GM06990 (cell line): ENCODE measurements around the gene DPY30.

Source experiments
- DNase-seq: peaks from one replicate; pipeline ENCODE4 v3.0.0-alpha.2; 2011; ENCODE audit not compliant: insufficient read length; ENCODE audit errors: extremely low read depth
- H3K27me3 ChIP-seq: replicated peaks from 2 replicates; pipeline ENCODE4 v1.6.0; 2011; ENCODE audit warnings: low read length; ENCODE audit not compliant: control insufficient read depth, insufficient read depth
- H3K36me3 ChIP-seq: 2 replicates; pipeline ENCODE4 v1.5.1; 2011; ENCODE audit warnings: low read length; ENCODE audit not compliant: control insufficient read depth, insufficient read depth
- H3K4me3 ChIP-seq: replicated peaks from 2 replicates; pipeline ENCODE4 v1.5.1; 2011; ENCODE audit warnings: low read depth, mild to moderate bottlenecking, control low read depth, low read length
- TF ChIP-seq, protein P1 (sequence below): IDR thresholded peaks from 2 replicates; pipeline ENCODE4 v1.5.1; 2011; ENCODE audit warnings: low read length, control low read depth, mild to moderate bottlenecking, inconsistent platforms; ENCODE audit not compliant: insufficient read depth, poor library complexity, severe bottlenecking

The DPY30 gene

DNA sequence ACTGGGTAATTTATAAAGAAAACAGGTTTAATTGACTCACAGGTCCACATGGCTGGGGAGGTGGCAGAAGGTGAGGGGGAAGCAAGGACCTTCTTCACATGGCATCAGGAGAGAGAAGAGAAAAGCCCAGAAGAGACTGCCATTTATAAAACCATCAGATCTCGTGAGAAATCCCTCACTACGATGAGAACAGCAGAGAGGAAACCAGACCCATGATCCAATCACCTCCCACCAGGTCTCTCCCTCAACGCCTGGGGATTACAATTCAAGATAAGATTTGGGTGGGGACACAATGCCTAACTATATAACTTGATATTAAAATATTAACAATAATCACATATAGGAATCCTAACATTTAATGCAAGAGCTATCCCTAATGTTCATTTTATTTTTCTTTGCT lies 60.6 kb downstream of the DPY30 start:
- DNase-seq, result no peak
- TF ChIP-seq, protein P1, sequence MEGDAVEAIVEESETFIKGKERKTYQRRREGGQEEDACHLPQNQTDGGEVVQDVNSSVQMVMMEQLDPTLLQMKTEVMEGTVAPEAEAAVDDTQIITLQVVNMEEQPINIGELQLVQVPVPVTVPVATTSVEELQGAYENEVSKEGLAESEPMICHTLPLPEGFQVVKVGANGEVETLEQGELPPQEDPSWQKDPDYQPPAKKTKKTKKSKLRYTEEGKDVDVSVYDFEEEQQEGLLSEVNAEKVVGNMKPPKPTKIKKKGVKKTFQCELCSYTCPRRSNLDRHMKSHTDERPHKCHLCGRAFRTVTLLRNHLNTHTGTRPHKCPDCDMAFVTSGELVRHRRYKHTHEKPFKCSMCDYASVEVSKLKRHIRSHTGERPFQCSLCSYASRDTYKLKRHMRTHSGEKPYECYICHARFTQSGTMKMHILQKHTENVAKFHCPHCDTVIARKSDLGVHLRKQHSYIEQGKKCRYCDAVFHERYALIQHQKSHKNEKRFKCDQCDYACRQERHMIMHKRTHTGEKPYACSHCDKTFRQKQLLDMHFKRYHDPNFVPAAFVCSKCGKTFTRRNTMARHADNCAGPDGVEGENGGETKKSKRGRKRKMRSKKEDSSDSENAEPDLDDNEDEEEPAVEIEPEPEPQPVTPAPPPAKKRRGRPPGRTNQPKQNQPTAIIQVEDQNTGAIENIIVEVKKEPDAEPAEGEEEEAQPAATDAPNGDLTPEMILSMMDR, result no peak
- Histone ChIP-seq H3K36me3 (no peaks in the 10 kb centered on the region), H3K4me3 (no peak overlapping the region), H3K27me3 (no peaks in the 10 kb centered on the region)

DNA sequence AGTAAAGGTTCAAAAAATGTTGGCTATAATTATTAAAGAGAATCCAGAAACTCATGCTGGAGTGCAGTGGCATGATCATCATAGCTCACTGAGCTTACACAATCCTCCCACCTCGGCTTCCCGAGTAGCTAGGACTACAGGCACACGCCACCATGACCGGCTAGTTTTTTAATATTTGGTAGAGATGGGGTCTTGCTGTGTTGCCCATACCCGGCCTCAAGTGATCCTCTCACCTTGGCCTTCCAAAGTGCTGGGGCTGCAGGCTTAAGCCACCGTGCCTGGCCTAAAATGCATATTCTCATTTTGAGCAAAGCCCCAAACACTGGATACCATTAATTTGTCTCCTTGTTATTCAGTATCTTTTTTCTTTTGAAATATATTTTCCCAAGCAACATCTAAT lies 61.2 kb downstream of the DPY30 start:
- H3K27me3 ChIP-seq, result no peaks in the 10 kb centered on the region
- TF ChIP-seq, protein P1, result no peak
- H3K36me3 ChIP-seq, result no peaks in the 10 kb centered on the region
- DNase-seq, result no peak
- no peak overlapping the region for H3K4me3 ChIP-seq
